GM21447 (cell line): Measurements from ENCODE around the gene MAML3.

Experiments used
- ATAC-seq: cut with Tn5 transposase; IDR thresholded peaks from one replicate; pipeline ENCODE4 v1.9.1; 2021; ENCODE audit not compliant: unreplicated experiment

The MAML3 gene

DNA sequence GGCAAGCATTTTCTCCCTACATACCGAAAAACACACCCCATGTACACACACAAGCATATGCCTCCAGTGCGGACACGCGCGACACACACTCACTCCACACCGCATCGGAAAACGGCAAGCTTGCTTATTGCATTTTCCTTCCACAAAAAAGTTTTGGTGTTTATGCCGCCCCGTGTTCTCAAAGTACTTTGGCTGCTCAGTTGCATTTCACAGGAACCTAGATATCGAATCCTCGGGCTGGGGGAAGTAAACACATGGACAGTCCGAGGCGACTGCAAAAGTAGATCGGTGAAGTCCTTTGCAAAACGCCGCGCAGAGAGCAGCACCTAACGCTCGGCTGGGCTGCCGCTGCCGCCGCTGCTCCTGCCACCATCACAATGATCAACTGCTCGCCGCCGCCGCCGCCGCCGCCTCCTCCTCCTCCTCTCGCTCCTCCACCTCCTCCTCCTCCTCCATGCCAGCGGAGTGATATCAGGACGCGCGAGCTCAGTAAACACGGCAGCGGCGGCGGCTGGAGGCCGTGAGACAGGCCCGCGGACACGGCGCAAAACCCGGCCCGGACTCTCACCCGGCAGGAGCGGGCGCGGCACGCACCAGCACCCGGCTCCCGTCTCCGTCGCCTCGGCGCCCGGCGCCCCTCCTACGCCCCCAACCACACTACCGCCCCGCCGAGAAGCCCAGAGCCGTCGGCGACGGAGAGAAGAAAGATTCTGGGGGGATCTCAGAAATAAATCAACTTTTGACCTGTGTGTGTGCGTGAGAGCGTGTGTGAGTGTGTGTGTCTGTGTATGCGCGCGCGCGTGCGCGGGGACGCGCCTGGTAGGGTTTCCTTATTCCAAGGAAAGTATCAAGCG lies at the start of gene MAML3:
Gene MAML3, minus strand, starts transcription at position 467 of the 854 bp plus-strand sequence. CDS start 857 bp downstream, outside the sequence.
- peak; percentile 33 for ATAC-seq

GRCh38 chr4:140198942-140199341 lies 45.0 kb upstream of the MAML3 start:
- no peak for ATAC-seq

- ATAC-seq: no peak
These were observed 41.8 kb upstream of the MAML3 start for GRCh38 chr4:140195806-140196205.

DNA sequence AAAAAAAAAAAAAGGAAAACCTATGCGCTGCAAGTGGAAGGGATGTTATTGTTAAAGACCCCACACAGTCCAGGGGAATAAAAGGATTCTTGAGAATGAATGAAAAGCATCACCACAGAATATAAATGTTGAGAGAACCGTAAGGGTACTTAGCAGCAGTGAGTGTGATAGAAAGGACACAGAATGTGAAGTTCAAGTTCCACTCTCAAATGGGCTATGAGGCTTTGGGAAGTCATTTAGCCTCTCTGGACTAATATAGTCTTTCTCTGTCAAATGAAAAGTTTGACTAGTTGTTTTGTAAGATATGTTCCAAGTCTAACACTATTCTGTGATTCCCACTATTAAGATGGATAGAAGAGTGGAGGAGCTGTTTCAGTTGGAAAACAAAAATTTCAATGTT lies 35.8 kb upstream of the MAML3 start:
- ATAC-seq: no peak

- no peak for ATAC-seq
These were observed 35.0 kb upstream of the MAML3 start for GRCh38 chr4:140188975-140189374.

- no peak for ATAC-seq
These were observed 33.3 kb upstream of the MAML3 start for GRCh38 chr4:140187316-140187695.

- no peak for ATAC-seq
These were observed 32.8 kb upstream of the MAML3 start for GRCh38 chr4:140186651-140187315.

DNA sequence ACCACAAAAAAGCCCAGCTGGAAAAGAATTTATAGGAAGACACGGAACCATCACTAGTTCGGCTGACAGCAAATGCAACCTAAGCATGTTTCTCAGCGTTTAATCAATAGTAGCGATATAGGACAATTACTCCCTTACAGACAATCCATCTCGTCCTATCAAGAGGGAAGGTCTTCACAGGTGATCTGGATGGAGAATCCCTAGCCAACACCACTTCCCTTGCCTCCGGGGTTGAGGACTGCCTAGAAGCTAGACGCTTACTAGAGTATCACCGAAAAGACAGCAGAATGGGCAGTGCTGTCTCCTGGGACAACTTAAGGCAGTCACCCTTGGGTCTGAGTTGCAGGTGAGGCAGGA lies 32.1 kb upstream of the MAML3 start:
- ATAC-seq: no peak

GRCh38 chr4:140185412-140186081 lies 31.6 kb upstream of the MAML3 start:
- no peak for ATAC-seq

GRCh38 chr4:140183270-140183669 lies 29.3 kb upstream of the MAML3 start:
- ATAC-seq: no peak

DNA sequence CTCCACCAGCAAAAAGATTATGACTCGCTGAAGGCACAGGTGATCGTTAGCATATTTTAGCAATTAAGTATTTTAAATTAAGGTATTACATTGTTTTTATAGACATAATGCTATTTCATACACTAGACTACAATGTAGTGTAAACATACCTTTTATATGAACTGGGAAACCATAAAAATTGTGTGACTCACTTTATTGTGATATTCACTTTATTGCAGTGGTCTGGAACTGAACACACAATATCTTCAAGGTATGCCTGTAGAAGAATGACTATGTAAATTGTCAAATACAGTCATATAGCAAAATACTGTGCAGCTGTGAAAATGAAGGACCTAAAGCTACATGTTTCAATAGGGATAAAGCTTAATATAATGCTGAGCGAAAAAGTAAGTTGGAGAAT lies 26.6 kb upstream of the MAML3 start:
- no peak for ATAC-seq

GRCh38 chr4:140176735-140177134 lies 22.8 kb upstream of the MAML3 start:
- ATAC-seq: no peak

DNA sequence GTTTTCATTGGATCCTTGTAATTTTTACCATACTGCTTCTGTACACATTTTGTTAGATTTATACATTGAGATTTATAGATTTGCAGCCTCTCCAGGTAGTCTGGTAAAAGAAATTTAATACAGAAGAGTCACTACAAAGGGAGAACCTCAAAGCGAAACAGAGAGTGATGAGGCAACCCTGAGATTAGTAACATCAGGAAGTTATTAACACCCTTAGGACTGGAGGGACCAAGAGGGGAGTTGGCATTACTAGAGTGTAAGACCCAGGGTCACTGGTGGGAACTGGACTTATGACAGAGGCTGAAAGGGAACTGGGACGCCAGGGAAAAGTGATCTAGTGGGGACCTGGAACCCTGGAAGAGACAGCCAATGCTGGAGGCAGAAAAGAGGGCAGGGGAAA lies 20.6 kb upstream of the MAML3 start:
- no peak for ATAC-seq

DNA sequence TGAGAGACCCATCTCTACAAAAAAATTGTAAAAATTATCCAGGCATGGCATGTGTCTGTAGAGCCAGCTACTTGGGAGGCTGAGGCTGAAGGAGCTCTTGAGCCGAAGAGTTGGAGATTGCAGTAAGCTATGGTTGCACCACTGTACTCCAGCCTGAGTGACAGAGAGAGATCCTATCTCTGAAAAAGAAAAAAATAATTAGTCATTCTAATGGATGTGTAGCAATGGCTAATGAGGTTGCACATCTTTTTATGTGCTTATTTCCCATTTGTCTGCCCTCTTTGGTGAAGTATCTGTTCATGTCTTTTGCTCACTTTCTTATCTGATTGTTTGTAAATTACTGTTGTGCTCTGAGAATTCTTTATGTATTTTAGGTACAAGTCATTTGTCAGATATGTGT lies 19.0 kb upstream of the MAML3 start:
- ATAC-seq: no peak

DNA sequence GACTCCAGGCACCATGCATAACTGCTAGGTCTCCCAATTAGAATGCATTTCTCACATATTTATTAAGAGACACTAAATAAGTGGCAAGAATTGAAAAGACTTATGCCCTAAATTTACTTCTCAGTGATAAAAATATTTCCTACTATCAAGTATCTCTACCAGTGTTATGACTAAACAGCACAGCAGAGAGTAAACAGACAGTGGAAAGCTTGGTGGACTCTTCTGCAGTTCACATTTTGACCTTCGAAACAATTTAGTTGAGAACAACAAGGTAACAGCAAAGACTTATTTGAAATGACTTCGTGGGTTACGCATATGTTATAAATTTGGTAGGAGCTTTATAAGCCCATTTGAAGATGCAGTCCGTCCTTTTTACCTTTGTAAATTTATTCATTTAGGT lies 16.3 kb upstream of the MAML3 start:
- ATAC-seq: no peak

GRCh38 chr4:140168936-140169335 lies 15.0 kb upstream of the MAML3 start:
- no peak for ATAC-seq

GRCh38 chr4:140168474-140168873 lies 14.5 kb upstream of the MAML3 start:
- ATAC-seq: no peak

GRCh38 chr4:140163029-140163810 lies 9.2 kb upstream of the MAML3 start:
- ATAC-seq: no peak

DNA sequence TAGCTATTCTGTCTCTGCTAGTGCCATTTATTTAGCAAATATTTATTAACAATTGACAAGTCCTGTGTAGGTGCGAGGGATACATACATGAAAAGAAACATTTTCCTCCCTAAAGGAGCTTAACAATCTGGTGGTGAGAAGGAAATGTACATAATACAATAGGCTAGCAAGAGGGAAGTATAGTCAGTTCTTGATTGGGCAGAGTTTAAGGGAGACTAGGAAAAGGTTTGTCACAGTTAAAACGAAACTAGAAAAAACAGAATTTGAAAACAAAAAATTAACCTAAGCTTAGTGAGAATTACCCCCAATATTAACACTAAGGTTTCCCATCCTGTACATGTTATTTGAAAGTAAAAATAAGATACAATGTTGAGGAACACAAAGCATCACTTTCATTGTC lies 8.6 kb upstream of the MAML3 start:
- ATAC-seq: no peak

GRCh38 chr4:140158365-140159030 lies 4.5 kb upstream of the MAML3 start:
- no peak for ATAC-seq

- ATAC-seq: no peak
These were observed 3.4 kb upstream of the MAML3 start for GRCh38 chr4:140157341-140157740.
